CD14-positive monocyte (primary cell): ENCODE results near the gene CBFB. TPM values are rescaled to one million over a fixed set of nuclear protein-coding genes. Genes with fewer than 3 reads are reported as not detected.

Experiments
- DNase-seq, 3 donors: peaks; one replicate each; pipeline ENCODE4 v3.0.0-alpha.2; 2011 to 2022
- H2AFZ ChIP-seq: 2 replicates; pipeline ENCODE4 v1.6.0; 2012; ENCODE audit warnings: mild to moderate bottlenecking, low read depth, low read length, inconsistent platforms; ENCODE audit not compliant: insufficient read depth, poor library complexity, severe bottlenecking
- H3K27ac ChIP-seq, 2 donors: 1 replicate in 1 of 2; 2 replicates in 1 of 2; pipeline ENCODE4 v1.5.1; 2012 to 2013; ENCODE audit warnings: low read length in 2 of 2, control low read depth in 1 of 2, inconsistent platforms in 1 of 2, low read depth in 1 of 2, mild to moderate bottlenecking in 1 of 2
- H3K27me3 ChIP-seq, 2 donors: one replicate each; pipeline versions ENCODE4 v1.6.0 to v1.6.1; 2011 to 2013; ENCODE audit warnings: low read length in 2 of 2; ENCODE audit not compliant: control insufficient read depth in 2 of 2, insufficient read depth in 2 of 2
- H3K36me3 ChIP-seq, 2 donors: replicated peaks in 1 of 2; 1 replicate in 1 of 2; 2 replicates in 1 of 2; pipeline versions ENCODE4 v1.5.1 to v1.6.1; 2012 to 2013; ENCODE audit warnings: low read length in 2 of 2, control low read depth in 1 of 2, inconsistent platforms in 1 of 2, mild to moderate bottlenecking in 1 of 2; ENCODE audit not compliant: insufficient read depth in 2 of 2, control insufficient read depth in 1 of 2
- H3K4me1 ChIP-seq, 2 donors: 1 replicate in 1 of 2; 2 replicates in 1 of 2; pipeline versions ENCODE4 v1.5.1 to v1.6.1; 2012 to 2013; ENCODE audit warnings: low read length in 2 of 2, control low read depth in 1 of 2, inconsistent platforms in 1 of 2, mild to moderate bottlenecking in 1 of 2, moderate library complexity in 1 of 2; ENCODE audit not compliant: insufficient read depth in 2 of 2, control insufficient read depth in 1 of 2
- H3K4me2 ChIP-seq: replicated peaks from 2 replicates; pipeline ENCODE3; 2012; ENCODE audit warnings: low read length, moderate library complexity, mild to moderate bottlenecking; ENCODE audit not compliant: poor library complexity, severe bottlenecking; ENCODE audit errors: extremely low read depth
- H3K4me3 ChIP-seq, 3 experiments: fragments of 200-600 bp in 1 of 3; sonication (generic) in 1 of 3; replicated peaks in 1 of 3; 1 replicate in 2 of 3; 2 replicates in 1 of 3; pipeline ENCODE4 v1.5.1; 2011 to 2013; ENCODE audit warnings: low read length in 3 of 3, mild to moderate bottlenecking in 3 of 3, control low read depth in 2 of 3, low read depth in 2 of 3, inconsistent platforms in 1 of 3, moderate library complexity in 1 of 3
- H3K79me2 ChIP-seq: 2 replicates; pipeline ENCODE4 v1.6.0; 2012; ENCODE audit warnings: mild to moderate bottlenecking, control low read depth, inconsistent platforms, low read length, moderate library complexity; ENCODE audit not compliant: insufficient read depth
- H3K9ac ChIP-seq: 2 replicates; pipeline ENCODE4 v1.6.0; 2017; ENCODE audit warnings: low read length, mild to moderate bottlenecking; ENCODE audit not compliant: insufficient read depth, poor library complexity, severe bottlenecking
- H3K9me3 ChIP-seq, 2 donors: replicated peaks in 1 of 2; 1 replicate in 1 of 2; 2 replicates in 1 of 2; pipeline versions ENCODE4 v1.5.1 to v1.6.1; 2012 to 2013; ENCODE audit warnings: low read length in 2 of 2, control low read depth in 1 of 2; ENCODE audit not compliant: control insufficient read depth in 1 of 2, insufficient read depth in 1 of 2
- H4K20me1 ChIP-seq: 2 replicates; pipeline ENCODE4 v1.6.0; 2012; ENCODE audit warnings: mild to moderate bottlenecking, low read length, control low read depth, moderate library complexity; ENCODE audit not compliant: insufficient read depth
- H3K27ac Mint-ChIP-seq, 7 donors: one replicate each; pipeline ENCODE4 v1.8.0; 2020; ENCODE audit warnings: mild to moderate bottlenecking in 7 of 7, mixed read lengths in 7 of 7, moderate library complexity in 6 of 7, inconsistent platforms in 2 of 7
- H3K27me3 Mint-ChIP-seq, 3 donors: one replicate each; pipeline ENCODE4 v1.8.0; 2021 to 2022; ENCODE audit warnings: low read depth in 3 of 3, mild to moderate bottlenecking in 3 of 3, mixed read lengths in 3 of 3, moderate library complexity in 3 of 3, inconsistent platforms in 1 of 3
- H3K36me3 Mint-ChIP-seq, 2 donors: one replicate each; pipeline ENCODE4 v1.8.0; 2020; ENCODE audit warnings: mixed read lengths in 2 of 2, inconsistent platforms in 1 of 2, mild to moderate bottlenecking in 1 of 2
- H3K4me1 Mint-ChIP-seq: one replicate; pipeline ENCODE4 v1.8.0; 2020; ENCODE audit warnings: mild to moderate bottlenecking, mixed read lengths
- H3K4me3 Mint-ChIP-seq, 2 donors: one replicate each; pipeline ENCODE4 v1.8.0; 2020; ENCODE audit warnings: mild to moderate bottlenecking in 2 of 2, mixed read lengths in 2 of 2, moderate library complexity in 1 of 2
- H3K9me3 Mint-ChIP-seq, 7 donors: one replicate each; pipeline ENCODE4 v1.8.0; 2020 to 2022; ENCODE audit warnings: mixed read lengths in 7 of 7, mild to moderate bottlenecking in 6 of 7, moderate library complexity in 6 of 7, inconsistent platforms in 2 of 7
- CTCF ChIP-seq: fragments of 200-600 bp; IDR thresholded peaks from one replicate; pipeline ENCODE4 v1.8.0; 2022; ENCODE audit warnings: antibody characterized with exemption, mild to moderate bottlenecking
- WGBS: methylation state at CpG from one replicate; pipeline ENCODE4 v1.1.5; 2013; ENCODE audit warnings: missing lambda C conversion rate; ENCODE audit not compliant: insufficient coverage; 5-methylcytosine and 5-hydroxymethylcytosine counted together
- intact Hi-C, 2 donors: fragments of 100-400 bp; cut with micrococcal nuclease; formaldehyde crosslinking; loops; one replicate each; pipeline versions ENCODE4 v1.15.0 to v1.15.1; 2023
- polyA plus RNA-seq, 3 donors: library from polyadenylated mRNA; depleted of rRNA in 1 of 3; unstranded in 2 of 3; stranded (reverse) in 1 of 3; fragments of 300-500 nt in 2 of 3; fragments of >200 nt in 1 of 3; fragmentation: Illumina TruSeq in 2 of 3; gene quantifications; 1 replicate in 2 of 3; 2 replicates in 1 of 3; pipeline ENCODE4 v1.2.3, GENCODE V29; 2012 to 2021

CBFB gene
- polyA plus RNA-seq, 3 donors = 28.3 to 45.4 (median 29.5) TPM

GRCh38 chr16:67129422-67129821, 100.5 kb downstream of the CBFB start:
- no peak overlapping the region for H3K27ac ChIP-seq
- H2AFZ ChIP-seq = no peak overlapping the region
- no peak overlapping the region for H3K4me2 ChIP-seq
- H4K20me1 ChIP-seq = peaks cover 88% of the 10 kb centered on the region
- peaks cover 75 to 96% of the 10 kb centered on the region in 2 donors for H3K36me3 Mint-ChIP-seq
- peaks cover 0 to 2% (median 0%) of the 10 kb centered on the region in 7 donors for H3K9me3 Mint-ChIP-seq
- H3K27me3 Mint-ChIP-seq = peaks cover 0 to 2% (median 2%) of the 10 kb centered on the region in 3 donors
- no peaks in the 10 kb centered on the region for H3K4me1 Mint-ChIP-seq
- H3K4me3 ChIP-seq = no peak overlapping the region
- H3K9me3 ChIP-seq = no peaks in the 10 kb centered on the region
- peaks cover 84 to 99% of the 10 kb centered on the region in 2 donors for H3K36me3 ChIP-seq
- H3K79me2 ChIP-seq = peaks cover 3% of the 10 kb centered on the region
- no peak for DNase-seq
- H3K4me3 Mint-ChIP-seq = no peak overlapping the region
- H3K27ac Mint-ChIP-seq = no peak overlapping the region
- intact Hi-C loops = no loop called here
- no peak for TF ChIP-seq CTCF
- no peaks in the 10 kb centered on the region for H3K4me1 ChIP-seq
- WGBS = 100% methylated on average over 2 of the region's 3 CpGs
- H3K9ac ChIP-seq = no peak overlapping the region
- no peaks in the 10 kb centered on the region for H3K27me3 ChIP-seq

- H3K4me1 ChIP-seq = no peaks in the 10 kb centered on the region
- H3K9me3 ChIP-seq = no peaks in the 10 kb centered on the region
- H3K4me3 ChIP-seq = no peak overlapping the region
- peaks cover 55% of the 10 kb centered on the region for H4K20me1 ChIP-seq
- H3K9me3 Mint-ChIP-seq = peaks cover 0 to 1% (median 0%) of the 10 kb centered on the region in 7 donors
- no peak overlapping the region for H3K4me3 Mint-ChIP-seq
- 50% methylated on average over 2 of the region's 3 CpGs for WGBS
- H3K4me1 Mint-ChIP-seq = no peaks in the 10 kb centered on the region
- intact Hi-C loops = loop anchor here in 1 of 2 donors (10.0 kb wide), 1 partner anchor 53 kb away; no protein-coding TSS in a partner anchor
- H3K27me3 ChIP-seq = no peaks in the 10 kb centered on the region
- no peak overlapping the region for H3K27ac ChIP-seq
- TF ChIP-seq CTCF = no peak
- peaks cover 87 to 100% of the 10 kb centered on the region in 2 donors for H3K36me3 Mint-ChIP-seq
- no peaks in the 10 kb centered on the region for H3K79me2 ChIP-seq
- H3K4me2 ChIP-seq = no peak overlapping the region
- H3K27ac Mint-ChIP-seq = no peak overlapping the region
- H2AFZ ChIP-seq = no peak overlapping the region
- no peak for DNase-seq
- peaks cover 0 to 2% (median 0%) of the 10 kb centered on the region in 3 donors for H3K27me3 Mint-ChIP-seq
- H3K9ac ChIP-seq = no peak overlapping the region
- H3K36me3 ChIP-seq = peaks cover 92 to 100% of the 10 kb centered on the region in 2 donors
Observed at GRCh38 chr16:67137605-67138004, 108.7 kb downstream of the CBFB start.
